IPS DF 19.7 (cell line): ENCODE measurements around the gene GNG5.
"Not testable (repeated sequence)": the region's sequence is repeated elsewhere in the genome, so short reads cannot be mapped to it uniquely, and the experiment has no call there.

Source experiments
- DNase-seq: peaks from one replicate; pipeline ENCODE4 v3.0.0-alpha.2; 2013; ENCODE audit warnings: low read depth, low spot score

GNG5 gene

DNA sequence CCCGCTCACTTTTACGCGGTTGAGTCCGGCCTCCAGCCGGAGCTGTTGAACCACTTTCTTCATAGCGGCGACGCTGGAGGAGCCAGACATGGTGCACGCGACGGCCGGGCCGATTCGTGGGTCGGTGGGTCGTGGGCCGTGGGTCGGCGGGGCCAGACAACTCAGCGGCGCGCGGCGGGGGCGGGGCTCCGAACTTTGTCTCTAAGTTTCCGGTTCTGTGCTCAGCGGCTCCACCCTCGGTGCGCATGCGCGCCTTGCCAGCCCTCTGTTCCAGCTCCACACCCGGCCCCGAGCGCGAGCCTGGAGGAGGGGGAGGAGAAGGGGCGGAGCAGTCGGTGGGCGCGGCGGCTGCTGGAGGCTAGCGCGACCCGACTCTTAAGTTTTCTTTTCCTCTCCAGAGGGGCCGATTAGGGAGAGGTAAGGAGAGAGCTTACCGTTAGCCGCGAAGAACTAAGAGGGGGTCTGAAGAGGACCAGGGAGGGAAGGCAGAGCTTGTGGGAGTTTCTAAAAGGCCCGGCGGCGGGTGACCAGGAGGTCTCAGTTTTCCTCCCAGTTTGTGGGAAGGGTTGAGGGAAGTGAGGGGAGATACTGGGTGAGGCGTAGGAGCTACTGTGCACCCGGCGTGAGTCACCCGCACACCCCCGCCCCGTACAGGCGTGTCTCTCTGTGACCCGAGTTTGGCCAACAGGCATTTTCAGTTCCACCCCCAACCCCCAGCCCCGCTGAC lies at the start of gene GNG5, which contains the start of gene SPATA1:
Gene GNG5, minus strand, starts transcription at position 580 of the 727 bp plus-strand sequence. Its CDS starts 490 bp downstream, at position 90.
Gene SPATA1, plus strand, starts transcription at position 385 of the 727 bp plus-strand sequence. CDS start 9,974 bp downstream, outside the sequence.
- peak; percentile 57 for DNase-seq

DNA sequence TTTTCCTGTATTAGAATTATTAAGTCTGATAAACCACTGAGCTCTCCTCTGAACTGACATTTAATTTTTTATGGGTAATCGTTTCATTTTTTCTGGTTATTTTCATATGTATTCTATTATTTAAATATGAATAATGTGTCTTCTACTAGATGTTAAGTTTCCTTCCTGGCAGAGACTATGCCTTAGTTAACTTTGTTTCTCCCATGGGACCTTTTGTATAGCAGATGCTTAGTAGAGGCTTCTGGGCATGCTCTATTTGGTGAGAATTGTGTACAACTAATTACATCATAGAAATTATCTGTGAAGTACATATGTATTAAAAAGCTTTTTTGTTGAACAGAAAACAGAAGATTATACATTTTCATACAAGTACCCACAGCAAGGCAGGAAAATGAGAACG lies 44.4 kb upstream of the GNG5 start:
- DNase-seq = no peak

GRCh38 chr1:84541679-84542078 lies 35.3 kb upstream of the GNG5 start:
- DNase-seq = no peak

GRCh38 chr1:84540759-84541158 lies 34.4 kb upstream of the GNG5 start:
- no peak for DNase-seq

GRCh38 chr1:84539972-84540371 lies 33.6 kb upstream of the GNG5 start:
- no peak for DNase-seq

DNA sequence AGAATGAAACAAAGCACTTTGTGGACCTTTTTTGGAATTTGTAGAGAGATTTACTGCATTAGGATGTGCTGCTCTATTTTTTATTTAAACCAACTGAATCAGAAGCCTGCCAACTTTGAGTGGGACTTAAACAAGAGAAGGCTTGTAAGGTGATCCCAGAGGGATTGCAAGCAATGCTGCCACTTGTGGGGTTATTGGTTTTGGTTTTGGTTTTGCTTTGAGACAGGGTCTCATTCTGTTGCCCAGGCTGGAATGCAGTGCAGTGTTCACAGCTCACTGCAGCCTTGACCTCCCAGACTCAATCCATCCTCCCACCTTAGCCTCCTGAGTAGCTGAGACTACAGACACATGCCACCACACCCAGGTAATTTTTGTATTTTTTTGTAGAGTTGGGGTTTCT lies 32.2 kb upstream of the GNG5 start:
- DNase-seq = no peak

DNA sequence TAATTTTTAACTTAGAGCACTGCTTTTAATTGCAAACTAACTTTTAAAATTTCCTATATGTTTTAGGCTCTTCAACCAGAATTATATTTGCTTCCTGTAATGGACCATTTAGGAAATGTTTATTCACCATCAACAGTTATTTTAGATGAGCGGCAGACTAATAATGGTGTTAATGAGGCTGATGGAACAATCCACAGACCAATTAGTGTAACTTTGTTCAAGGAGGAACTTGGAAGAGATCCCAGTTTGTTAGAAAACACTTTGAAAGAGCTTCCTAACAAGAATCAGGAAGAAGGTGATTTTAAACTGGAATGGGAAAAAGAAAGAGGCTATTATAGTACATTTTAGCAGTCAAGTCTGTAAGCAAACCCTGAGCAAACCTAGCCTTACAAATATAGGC lies 19.4 kb upstream of the GNG5 start:
- no peak for DNase-seq

GRCh38 chr1:84524590-84524989 lies 18.2 kb upstream of the GNG5 start:
- no peak for DNase-seq

DNA sequence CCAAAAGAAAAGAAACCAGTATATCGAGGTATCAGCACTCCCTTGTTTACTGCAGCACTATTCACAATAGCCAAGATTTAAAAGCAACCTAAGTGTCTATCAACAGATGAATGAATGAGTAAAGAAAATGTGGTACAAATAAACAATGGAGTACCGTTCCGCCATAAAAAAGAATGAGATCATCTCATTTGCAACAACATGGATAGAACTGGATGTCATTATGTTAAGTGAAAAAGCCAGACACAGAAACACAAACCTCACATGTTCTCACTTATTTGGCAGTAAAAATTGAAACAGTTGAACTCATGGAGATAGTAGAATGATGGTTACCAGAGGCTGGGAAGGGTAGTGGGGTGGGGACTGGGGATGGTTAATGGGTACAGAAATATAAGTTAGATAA lies 4.3 kb upstream of the GNG5 start:
- no peak for DNase-seq

DNA sequence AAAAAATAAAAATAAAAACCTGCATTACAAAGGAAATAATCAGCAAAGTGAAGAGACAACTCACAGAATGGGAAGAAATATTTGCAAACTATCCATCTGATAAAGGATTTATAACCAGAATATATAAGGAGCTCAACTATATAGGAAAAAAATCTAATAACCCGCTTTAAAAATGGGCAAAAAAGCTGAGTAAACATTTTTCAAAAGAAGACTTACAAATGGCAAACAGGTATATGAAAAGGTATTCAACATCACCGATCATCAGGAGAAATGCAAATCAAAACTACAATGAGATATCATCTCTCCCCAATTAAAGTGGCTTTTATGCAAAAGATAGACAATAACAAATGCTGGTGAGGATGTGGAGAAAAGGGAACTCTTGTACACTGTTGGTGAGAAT lies 3.8 kb upstream of the GNG5 start:
- no peak for DNase-seq

DNA sequence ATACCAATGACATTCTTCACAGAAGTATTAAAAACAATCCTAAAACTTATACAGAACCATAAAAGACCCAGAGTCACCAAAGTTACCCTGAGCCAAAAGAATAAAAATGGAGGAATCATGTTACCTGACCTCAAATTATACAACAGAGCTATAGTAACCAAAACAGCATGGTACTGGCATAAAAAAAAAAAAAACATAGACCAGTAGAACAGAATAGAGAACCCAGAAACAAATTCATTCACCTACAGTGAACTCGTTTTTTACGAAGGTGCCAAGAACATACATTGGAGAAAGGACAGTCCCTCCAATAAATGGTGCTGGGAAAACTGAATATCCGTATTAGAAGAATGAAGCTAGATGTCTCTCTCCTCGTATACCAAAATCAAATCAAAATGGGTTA lies 2.6 kb upstream of the GNG5 start:
- DNase-seq = no peak

GRCh38 chr1:84508510-84508909 lies 2.1 kb upstream of the GNG5 start:
- no peak for DNase-seq

DNA sequence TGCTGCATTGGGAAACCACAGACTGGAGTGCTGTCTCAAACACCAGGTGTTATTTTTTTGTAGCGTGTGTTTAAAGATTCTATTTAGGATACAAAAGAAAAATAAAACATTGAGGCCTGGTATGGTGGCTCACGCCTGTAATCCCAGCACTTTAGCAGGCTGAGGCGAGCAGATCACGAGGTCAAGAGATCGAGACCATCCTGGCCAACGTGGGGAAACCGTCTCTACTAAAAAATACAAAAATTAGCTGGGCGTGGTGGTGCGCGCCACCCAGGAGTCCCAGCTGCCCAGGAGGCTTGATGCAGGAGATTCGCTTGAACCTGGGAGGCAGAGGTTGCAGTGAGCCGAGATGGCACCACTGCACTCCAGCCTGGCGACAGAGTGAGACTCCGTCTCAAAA lies 1.5 kb upstream of the GNG5 start:
- not testable (repeated sequence) for DNase-seq

DNA sequence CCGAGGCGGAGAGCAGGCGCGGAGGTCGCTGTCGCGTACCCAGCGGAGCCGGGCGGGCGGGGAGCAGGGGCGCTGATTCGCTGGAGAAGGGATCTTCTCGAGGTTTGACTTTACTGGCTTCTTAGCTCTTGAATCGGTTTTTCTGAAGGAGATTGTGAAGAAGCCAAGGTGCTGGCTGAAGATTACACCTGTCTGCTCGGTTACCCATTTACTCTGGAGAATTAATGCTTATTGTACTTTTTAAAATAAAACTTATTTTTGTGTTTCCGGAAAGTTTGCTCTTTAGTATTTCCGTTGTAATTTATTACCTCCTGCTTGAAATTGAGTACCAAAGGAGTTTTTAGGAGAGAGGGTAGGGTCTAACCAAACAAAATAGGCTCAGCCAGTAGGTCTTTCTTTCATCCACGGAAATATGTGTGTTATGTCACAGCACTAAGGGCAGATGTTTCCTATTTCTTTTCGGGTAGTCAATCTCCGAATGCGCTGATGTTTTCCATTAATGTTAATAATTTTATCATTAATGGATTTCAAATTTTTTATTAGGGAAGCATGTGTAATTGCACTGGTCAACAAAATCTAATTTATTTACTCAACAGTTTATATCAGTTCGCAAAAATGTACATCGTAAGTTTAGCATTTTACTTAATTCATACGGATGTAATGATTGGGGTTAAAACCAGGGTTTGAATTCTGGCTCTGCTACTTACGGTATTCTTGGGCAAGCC lies 510 bp upstream of the GNG5 start:
- DNase-seq = no peak

DNA sequence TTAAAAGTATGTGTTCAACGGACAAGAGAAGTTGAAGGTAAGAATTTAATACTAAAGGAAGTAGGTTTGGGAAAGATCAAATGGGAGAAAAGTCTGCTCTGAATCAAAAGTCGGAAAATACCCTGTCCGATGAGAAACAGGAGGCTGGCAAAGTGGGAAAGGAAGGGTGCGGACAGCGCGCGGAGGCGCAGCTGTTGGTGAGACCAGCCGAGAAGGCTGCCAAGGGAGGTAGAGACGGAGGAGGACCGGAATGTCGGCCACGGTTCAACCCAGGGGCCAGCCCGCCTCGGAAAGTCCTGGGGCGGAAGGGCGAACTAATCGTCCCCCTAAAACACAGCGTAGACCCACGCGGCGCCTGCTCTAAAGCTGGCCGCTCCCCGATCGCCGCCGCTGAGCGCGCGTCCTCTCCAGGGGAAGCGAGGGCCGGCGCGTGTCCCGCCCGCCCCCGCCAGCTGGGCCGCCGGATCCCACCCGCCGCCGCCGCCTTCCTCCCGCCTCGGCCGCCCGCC lies 834 bp downstream of the GNG5 start:
- no peak for DNase-seq

DNA sequence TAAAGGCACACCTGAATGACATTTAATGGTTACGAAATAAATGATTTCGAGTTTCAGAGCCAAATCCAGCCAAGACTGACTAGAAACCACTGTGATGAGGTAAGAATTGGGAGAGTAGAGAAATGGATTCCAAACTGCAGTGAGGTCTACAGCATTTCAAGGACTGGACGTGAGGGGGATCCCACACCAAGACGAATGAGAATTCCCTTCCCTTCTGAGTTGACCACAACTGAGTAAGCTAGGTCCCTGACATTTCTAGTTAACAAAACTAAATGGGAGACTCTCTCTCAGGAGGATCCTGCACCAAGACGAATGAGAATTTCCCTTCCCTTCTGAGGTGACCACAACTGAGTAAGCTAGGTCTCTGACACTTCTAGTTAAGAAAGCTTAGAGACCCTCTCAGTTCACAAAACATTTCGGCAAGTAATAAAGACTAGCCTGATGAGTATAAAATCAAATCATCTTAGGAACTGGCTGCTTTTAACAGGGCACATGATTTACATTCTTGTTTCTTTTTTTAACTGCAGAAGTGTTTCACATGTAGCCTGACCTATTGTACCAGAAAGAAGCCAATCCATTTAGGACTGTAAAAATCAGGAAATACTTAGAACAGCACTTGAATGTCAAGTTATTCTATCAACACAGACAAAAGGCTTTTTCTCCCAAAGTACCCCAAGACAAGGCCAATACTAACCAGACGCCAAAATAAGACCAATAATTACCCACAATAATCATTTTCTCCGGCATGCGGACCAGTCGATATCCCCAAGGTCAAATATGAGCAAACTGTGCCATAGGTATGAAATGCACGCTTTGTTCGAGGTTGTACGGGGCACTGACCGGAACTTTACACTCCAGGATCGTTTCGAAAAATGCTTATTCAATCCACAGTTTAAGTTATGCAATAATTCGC lies 1.5 kb downstream of the GNG5 start:
- DNase-seq = no peak

DNA sequence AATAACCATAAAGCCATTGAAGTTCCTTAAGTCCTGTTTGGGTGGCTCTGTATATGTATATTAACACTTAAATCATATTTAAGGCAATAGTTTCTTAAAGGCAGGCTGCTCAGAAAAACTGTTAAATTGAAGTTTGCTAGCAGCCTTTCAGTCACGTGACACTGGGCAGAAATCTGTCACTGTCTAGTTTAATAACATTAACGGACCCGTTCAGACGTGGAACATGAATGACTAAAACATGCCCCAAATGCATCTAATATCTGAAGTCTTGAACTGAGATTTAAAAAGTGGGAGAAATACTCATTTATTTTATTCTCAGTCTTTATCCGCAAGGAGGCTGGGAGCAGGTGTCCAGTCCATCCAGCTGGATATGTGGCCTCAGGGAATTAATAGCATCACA lies 3.5 kb downstream of the GNG5 start:
- no peak for DNase-seq

DNA sequence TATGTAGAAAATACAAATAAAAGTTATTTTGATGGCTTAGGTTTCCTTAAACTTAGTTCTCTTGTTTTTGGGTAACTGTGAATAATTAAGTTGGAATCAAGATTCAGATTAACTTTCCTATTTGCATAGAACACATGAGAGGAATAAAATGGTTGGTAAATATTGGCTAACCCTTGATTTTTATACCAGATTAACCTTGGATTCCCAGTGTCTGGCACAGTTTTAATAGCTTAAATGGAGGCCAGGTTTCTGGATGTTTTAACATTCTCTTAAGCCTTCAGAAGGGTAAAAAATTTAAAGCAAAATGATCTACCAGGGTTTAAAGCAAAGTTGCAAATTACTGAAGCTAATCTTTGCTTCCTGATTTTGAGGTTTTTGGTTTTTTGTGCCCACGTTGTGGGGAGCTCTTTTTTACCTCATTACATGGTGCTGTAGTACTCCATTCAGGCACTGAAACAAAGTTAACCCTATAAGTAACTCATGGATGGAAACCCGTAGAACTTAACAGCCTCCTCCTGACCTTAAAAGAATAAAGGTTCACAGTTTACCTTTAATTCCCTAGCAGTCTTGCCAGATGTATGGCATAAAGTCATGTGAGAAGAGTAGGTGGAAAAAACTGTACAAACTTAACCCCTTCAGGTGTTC lies 8.6 kb downstream of the GNG5 start:
- no peak for DNase-seq

GRCh38 chr1:84496498-84496897 lies 9.9 kb downstream of the GNG5 start:
- no peak for DNase-seq

GRCh38 chr1:84493747-84494146 lies 12.6 kb downstream of the GNG5 start:
- DNase-seq = no peak

GRCh38 chr1:84492726-84493125 lies 13.7 kb downstream of the GNG5 start:
- DNase-seq = no peak
